Measurements from ENCODE around the gene MCF2L. TPM values are rescaled to one million over a fixed set of nuclear protein-coding genes. Genes with fewer than 3 reads are reported as not detected.

MCF2L gene
- total RNA-seq, 2 donors from 2014 or later = 37.4 to 74.8 TPM

GRCh38 chr13:113146750-113147149 lies 177.7 kb downstream of the MCF2L start:
- 60 to 81% methylated on average over 4 to 9 of the region's 9 CpGs for WGBS, 2 donors
- no peaks in the 10 kb centered on the region for H3K27me3 ChIP-seq
- H3K27ac ChIP-seq = no peak overlapping the region
- H3K4me3 ChIP-seq = no peak overlapping the region
- no peaks in the 10 kb centered on the region for H3K4me1 ChIP-seq
- TF ChIP-seq POLR2A (IDR thresholded peaks at IDR 0.05) = no peak
- TF ChIP-seq CTCF (IDR thresholded peaks at IDR 0.05) = no peak
- H3K36me3 ChIP-seq (replicated peaks in 1 of 2; ENCODE audit: insufficient read depth in 1 of 2, low read depth in 2 of 2) = no peaks in the 10 kb centered on the region
- no peak for ATAC-seq
- no peaks in the 10 kb centered on the region for H3K9me3 ChIP-seq
- DNase-seq = no peak
- intact Hi-C loops (cut with DNase I) = loop anchor here (10.0 kb wide), 1 partner anchor 192 kb away; no protein-coding TSS in a partner anchor

GRCh38 chr13:113147206-113147605 lies 178.2 kb downstream of the MCF2L start:
- intact Hi-C loops (cut with DNase I) = loop anchor here (10.0 kb wide), 1 partner anchor 192 kb away; no protein-coding TSS in a partner anchor
- no peaks in the 10 kb centered on the region for H3K27me3 ChIP-seq
- no peak overlapping the region for H3K4me3 ChIP-seq
- no peaks in the 10 kb centered on the region for H3K9me3 ChIP-seq
- no peak for TF ChIP-seq POLR2A (IDR thresholded peaks at IDR 0.05)
- TF ChIP-seq CTCF (IDR thresholded peaks at IDR 0.05) = no peak
- ATAC-seq (no peak), DNase-seq (no peak)
- WGBS, 2 donors = 62 to 65% methylated on average over 8 of the region's 8 CpGs
- H3K4me1 ChIP-seq = no peaks in the 10 kb centered on the region
- no peak overlapping the region for H3K27ac ChIP-seq
- no peaks in the 10 kb centered on the region for H3K36me3 ChIP-seq (replicated peaks in 1 of 2; ENCODE audit: insufficient read depth in 1 of 2, low read depth in 2 of 2)

GRCh38 chr13:113148407-113148806 lies 179.4 kb downstream of the MCF2L start:
- H3K4me3 ChIP-seq = no peak overlapping the region
- ATAC-seq (no peak), DNase-seq (no peak)
- WGBS, 2 donors = 89 to 91% methylated on average over 13 of the region's 13 CpGs
- no peak overlapping the region for H3K27ac ChIP-seq
- no peaks in the 10 kb centered on the region for H3K36me3 ChIP-seq (replicated peaks in 1 of 2; ENCODE audit: insufficient read depth in 1 of 2, low read depth in 2 of 2)
- H3K27me3 ChIP-seq = no peaks in the 10 kb centered on the region
- TF ChIP-seq CTCF (IDR thresholded peaks at IDR 0.05) = no peak
- TF ChIP-seq POLR2A (IDR thresholded peaks at IDR 0.05) = no peak
- peaks cover 8% of the 10 kb centered on the region for H3K4me1 ChIP-seq
- intact Hi-C loops (cut with DNase I) = loop anchor here (10.0 kb wide), 1 partner anchor 194 kb away; no protein-coding TSS in a partner anchor
- no peaks in the 10 kb centered on the region for H3K9me3 ChIP-seq

- Histone ChIP-seq H3K4me1 (peaks cover 11% of the 10 kb centered on the region), H3K27me3 (no peaks in the 10 kb centered on the region), H3K27ac (no peak overlapping the region), H3K36me3 (replicated peaks in 1 of 2; ENCODE audit: insufficient read depth in 1 of 2, low read depth in 2 of 2) (no peaks in the 10 kb centered on the region), H3K9me3 (no peaks in the 10 kb centered on the region), H3K4me3 (no peak overlapping the region)
- no peak for DNase-seq
- TF ChIP-seq POLR2A (IDR thresholded peaks at IDR 0.05) (no peak), CTCF (IDR thresholded peaks at IDR 0.05) (no peak)
- intact Hi-C loops (cut with DNase I) = loop anchor here (10.0 kb wide), 1 partner anchor 194 kb away; no protein-coding TSS in a partner anchor
- WGBS, 2 donors = 88 to 89% methylated on average over 22 to 37 of the region's 38 CpGs
- no peak for ATAC-seq
Observed at GRCh38 chr13:113148940-113149503, 180.0 kb downstream of the MCF2L start.

Other genes with a start within 250 kb of the MCF2L start
- gene F7, start 136.6 kb downstream of the MCF2L start, total RNA-seq = not detected
- gene F10, start 153.6 kb downstream of the MCF2L start, total RNA-seq = 1 to 10 TPM; 2.3 to 6.7 TPM
- not detected for gene PROZ, start 189.4 kb downstream of the MCF2L start, total RNA-seq
- gene PCID2, start 239.5 kb downstream of the MCF2L start, total RNA-seq = 10 to 100 TPM; 23.7 to 33.7 TPM
- 10 to 100 TPM; 44.4 to 62.3 TPM for gene CUL4A, start 240.4 kb downstream of the MCF2L start, total RNA-seq

All from body of pancreas (tissue), 4 donors.